ENCODE results near the gene CNPY3.

The CNPY3 gene

DNA sequence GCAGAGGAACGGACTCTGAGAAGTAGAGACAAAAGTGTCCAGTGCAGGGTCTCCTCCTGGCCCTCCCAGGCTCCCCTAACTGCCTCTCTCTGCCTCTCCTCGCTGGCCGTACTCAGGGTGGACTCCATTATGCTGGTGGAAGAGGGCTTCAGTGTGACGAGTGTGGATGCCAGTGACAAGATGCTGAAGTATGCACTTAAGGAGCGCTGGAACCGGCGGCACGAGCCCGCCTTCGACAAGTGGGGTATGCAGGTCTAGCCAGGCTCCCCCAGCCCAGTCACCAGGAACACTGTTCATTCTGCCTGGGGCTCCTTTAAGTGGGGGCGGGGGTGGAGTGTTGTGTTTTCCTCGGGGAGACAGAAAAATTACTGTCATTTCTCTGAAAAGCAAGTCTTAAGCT, 32.8 kb downstream of the CNPY3 start:
- no peak overlapping the region for H3K9ac ChIP-seq (ENCODE audit: low read length)
- peaks cover 11% of the 10 kb centered on the region for H3K4me1 ChIP-seq (ENCODE audit: control insufficient read depth, insufficient read depth, low read length)
- no peaks in the 10 kb centered on the region for H3K9me3 ChIP-seq (ENCODE audit: control insufficient read depth, low read length)
- H3K27me3 ChIP-seq (replicated peaks; ENCODE audit: control insufficient read depth, insufficient read depth, low read length), result no peaks in the 10 kb centered on the region
- no peak overlapping the region for H3K4me3 ChIP-seq (ENCODE audit: low read length)
- DNase-seq (ENCODE audit: low read depth), result no peak
- H3K36me3 ChIP-seq (ENCODE audit: control insufficient read depth, insufficient read depth, low read length, severe bottlenecking), result peaks cover 19% of the 10 kb centered on the region

DNA sequence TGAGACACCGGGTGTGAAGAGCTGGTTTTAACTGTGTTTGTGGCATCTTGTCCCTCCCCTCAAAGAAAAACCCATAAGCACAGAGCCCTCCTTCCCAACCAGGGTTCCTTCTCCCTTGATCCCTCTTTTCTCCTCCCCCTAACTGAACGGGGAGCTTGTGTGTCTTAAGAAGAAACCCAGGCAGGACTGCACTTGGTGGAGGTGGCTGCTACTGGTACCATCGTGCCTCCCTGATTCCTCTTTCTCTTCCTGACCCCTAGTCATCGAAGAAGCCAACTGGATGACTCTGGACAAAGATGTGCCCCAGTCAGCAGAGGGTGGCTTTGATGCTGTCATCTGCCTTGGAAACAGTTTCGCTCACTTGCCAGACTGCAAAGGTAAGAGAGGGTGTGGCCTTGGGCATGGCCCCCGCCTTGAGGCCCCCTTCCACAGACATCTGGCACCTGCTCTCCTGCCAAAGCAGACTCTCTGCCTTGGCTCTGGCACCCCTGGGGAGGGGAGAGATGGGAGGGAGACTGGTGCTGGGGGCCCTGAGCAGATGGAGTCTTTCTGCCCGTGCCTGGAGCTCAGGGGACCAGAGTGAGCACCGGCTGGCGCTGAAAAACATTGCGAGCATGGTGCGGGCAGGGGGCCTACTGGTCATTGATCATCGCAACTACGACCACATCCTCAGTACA, 33.4 kb downstream of the CNPY3 start:
- Histone ChIP-seq H3K4me3 (ENCODE audit: low read length) (no peak overlapping the region), H3K27me3 (replicated peaks; ENCODE audit: control insufficient read depth, insufficient read depth, low read length) (no peaks in the 10 kb centered on the region), H3K9me3 (ENCODE audit: control insufficient read depth, low read length) (no peaks in the 10 kb centered on the region), H3K4me1 (ENCODE audit: control insufficient read depth, insufficient read depth, low read length) (peaks cover 11% of the 10 kb centered on the region), H3K9ac (ENCODE audit: low read length) (no peak overlapping the region), H3K36me3 (ENCODE audit: control insufficient read depth, insufficient read depth, low read length, severe bottlenecking) (peaks cover 24% of the 10 kb centered on the region)
- no peak for DNase-seq (ENCODE audit: low read depth)

DNA sequence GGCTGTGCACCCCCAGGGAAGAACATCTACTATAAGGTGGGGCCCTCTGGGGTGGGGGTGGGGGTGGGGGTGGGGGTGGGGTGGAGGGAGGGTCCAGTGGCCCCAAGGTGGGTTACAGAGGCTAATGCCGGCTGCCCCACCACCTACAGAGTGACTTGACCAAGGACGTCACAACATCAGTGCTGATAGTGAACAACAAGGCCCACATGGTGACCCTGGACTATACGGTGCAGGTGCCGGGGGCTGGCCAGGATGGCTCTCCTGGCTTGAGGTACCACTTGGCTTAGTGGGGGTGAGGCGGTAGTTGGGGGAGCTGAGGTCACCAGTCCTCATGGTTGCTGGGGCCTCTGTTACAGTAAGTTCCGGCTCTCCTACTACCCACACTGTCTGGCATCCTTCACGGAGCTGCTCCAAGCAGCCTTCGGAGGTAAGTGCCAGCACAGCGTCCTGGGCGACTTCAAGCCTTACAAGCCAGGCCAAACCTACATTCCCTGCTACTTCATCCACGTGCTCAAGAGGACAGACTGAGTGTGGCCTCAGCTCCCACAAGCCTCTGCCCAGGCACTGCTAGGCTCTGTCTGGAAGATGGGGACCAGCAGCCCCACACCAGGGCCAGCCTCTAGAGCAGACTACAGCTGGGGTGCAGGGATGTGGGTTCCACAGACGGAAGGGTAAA, 34.0 kb downstream of the CNPY3 start:
- H3K4me3 ChIP-seq (ENCODE audit: low read length), result no peak overlapping the region
- H3K4me1 ChIP-seq (ENCODE audit: control insufficient read depth, insufficient read depth, low read length), result peaks cover 11% of the 10 kb centered on the region
- H3K9me3 ChIP-seq (ENCODE audit: control insufficient read depth, low read length), result no peaks in the 10 kb centered on the region
- no peak overlapping the region for H3K9ac ChIP-seq (ENCODE audit: low read length)
- no peaks in the 10 kb centered on the region for H3K27me3 ChIP-seq (replicated peaks; ENCODE audit: control insufficient read depth, insufficient read depth, low read length)
- DNase-seq (ENCODE audit: low read depth), result no peak
- peaks cover 24% of the 10 kb centered on the region for H3K36me3 ChIP-seq (ENCODE audit: control insufficient read depth, insufficient read depth, low read length, severe bottlenecking)

DNA sequence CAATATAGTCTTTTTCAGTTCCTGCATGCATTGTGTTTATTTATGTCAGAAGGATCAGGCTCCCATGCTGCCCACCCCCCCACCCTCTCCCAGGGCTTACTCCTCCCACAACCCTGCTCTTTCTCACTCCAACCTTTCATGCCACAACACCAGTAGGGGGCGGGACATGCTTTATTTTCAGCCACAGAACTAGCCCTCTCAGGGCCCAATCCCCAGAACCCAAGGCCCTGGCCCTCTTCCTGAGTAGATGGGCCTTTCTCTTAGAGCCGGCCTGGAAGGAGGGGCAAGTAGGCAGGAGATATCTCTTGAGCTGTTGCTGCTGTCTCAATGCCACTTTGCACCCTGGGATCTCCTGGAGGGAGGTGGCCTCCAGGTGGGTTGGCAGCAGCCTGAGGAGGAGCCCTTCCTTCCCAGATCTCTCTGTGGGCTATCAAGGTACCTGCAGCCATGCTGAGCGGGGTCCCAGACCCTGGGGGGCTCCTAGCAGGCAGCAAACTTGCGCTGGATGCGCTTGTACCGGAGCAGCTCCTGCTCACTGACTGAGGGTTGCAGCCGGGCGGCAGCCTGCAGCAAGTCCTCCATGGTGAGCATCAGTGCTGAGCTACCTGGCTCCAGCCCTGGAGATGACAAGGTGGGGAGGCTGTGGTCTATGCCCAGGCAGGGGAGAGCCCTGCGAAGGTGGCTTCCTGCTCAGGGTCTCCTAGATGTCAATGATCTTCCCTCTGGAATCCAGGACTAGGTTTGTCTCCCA, 34.8 kb downstream of the CNPY3 start:
- Histone ChIP-seq H3K9me3 (ENCODE audit: control insufficient read depth, low read length) (no peaks in the 10 kb centered on the region), H3K9ac (ENCODE audit: low read length) (no peak overlapping the region), H3K4me3 (ENCODE audit: low read length) (no peak overlapping the region), H3K27me3 (replicated peaks; ENCODE audit: control insufficient read depth, insufficient read depth, low read length) (no peaks in the 10 kb centered on the region), H3K4me1 (ENCODE audit: control insufficient read depth, insufficient read depth, low read length) (peaks cover 11% of the 10 kb centered on the region), H3K36me3 (ENCODE audit: control insufficient read depth, insufficient read depth, low read length, severe bottlenecking) (peaks cover 28% of the 10 kb centered on the region)
- DNase-seq (ENCODE audit: low read depth), result peak; percentile 32

DNA sequence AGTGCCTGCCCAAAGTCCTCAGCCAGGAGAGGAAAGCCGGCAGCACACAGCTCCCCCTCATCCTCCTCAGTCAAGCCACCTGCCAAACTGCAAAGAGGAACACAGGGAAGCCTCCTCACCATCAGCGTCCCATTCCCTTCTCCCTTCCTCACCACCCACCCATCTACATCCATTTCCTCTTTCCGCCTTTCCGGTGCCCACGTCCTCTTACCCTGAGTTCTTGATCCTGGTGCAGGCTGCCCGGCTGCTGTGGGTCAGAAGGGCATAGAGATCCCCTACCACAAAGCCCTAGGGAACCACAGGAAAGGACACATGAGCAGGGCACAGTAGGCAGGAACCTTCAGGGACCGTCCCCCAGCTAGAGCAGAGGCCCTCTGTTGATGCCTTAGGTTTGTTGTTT, 37.3 kb downstream of the CNPY3 start:
- no peak for DNase-seq (ENCODE audit: low read depth)
- no peaks in the 10 kb centered on the region for H3K9me3 ChIP-seq (ENCODE audit: control insufficient read depth, low read length)
- H3K9ac ChIP-seq (ENCODE audit: low read length), result no peak overlapping the region
- H3K36me3 ChIP-seq (ENCODE audit: control insufficient read depth, insufficient read depth, low read length, severe bottlenecking), result peaks cover 28% of the 10 kb centered on the region
- no peaks in the 10 kb centered on the region for H3K27me3 ChIP-seq (replicated peaks; ENCODE audit: control insufficient read depth, insufficient read depth, low read length)
- H3K4me1 ChIP-seq (ENCODE audit: control insufficient read depth, insufficient read depth, low read length), result peaks cover 11% of the 10 kb centered on the region
- no peak overlapping the region for H3K4me3 ChIP-seq (ENCODE audit: low read length)

DNA sequence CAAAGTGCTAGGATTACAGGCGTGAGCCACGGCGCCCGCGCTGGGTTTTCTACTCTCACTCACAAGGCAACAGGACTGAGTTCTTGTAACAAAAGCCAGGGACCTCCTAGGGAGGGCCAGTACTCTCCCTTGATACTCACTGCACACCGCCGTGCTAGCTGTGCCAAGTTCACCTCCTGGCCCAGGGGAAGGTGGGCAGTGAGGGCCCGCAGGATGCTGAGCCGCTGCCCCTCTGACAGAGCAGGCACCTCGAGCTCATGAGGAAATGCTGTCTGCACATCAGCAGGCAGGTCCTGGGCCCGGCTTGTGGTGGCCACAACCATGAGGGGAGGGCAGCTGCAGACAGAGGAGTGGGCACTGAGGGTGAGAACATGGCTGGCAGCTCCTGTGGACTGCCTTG, 37.9 kb downstream of the CNPY3 start:
- H3K36me3 ChIP-seq (ENCODE audit: control insufficient read depth, insufficient read depth, low read length, severe bottlenecking), result peaks cover 25% of the 10 kb centered on the region
- DNase-seq (ENCODE audit: low read depth), result no peak
- no peaks in the 10 kb centered on the region for H3K27me3 ChIP-seq (replicated peaks; ENCODE audit: control insufficient read depth, insufficient read depth, low read length)
- H3K4me1 ChIP-seq (ENCODE audit: control insufficient read depth, insufficient read depth, low read length), result peaks cover 12% of the 10 kb centered on the region
- H3K4me3 ChIP-seq (ENCODE audit: low read length), result no peak overlapping the region
- no peaks in the 10 kb centered on the region for H3K9me3 ChIP-seq (ENCODE audit: control insufficient read depth, low read length)
- no peak overlapping the region for H3K9ac ChIP-seq (ENCODE audit: low read length)

DNA sequence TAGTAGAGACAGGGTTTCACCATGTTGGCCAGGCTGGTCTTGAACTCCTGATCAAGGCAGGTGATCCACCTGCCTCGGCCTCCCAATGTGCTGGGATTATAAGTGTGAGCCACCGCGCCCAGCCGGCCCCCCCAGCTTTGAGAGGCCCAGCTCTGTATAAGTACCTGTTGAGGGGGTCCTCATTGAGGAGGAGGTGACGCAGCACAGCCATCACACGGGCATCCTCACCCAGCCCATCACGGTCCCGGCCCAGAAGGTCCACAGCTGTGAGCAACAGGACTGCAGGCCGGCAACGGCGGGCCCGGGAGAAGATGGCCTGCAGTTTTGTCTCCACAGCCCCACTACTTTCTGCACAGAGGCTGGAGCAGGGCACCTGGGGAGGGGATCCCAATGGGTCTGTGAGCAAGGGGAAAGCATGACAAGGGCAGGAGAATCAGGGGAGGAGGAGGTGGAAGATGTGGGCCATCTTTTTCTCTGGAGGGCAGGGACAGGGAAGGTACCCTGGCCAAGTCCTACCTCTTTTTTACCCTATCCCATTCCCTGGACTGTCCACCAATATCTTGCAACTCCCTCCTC, 38.9 kb downstream of the CNPY3 start:
- H3K9me3 ChIP-seq (ENCODE audit: control insufficient read depth, low read length), result no peaks in the 10 kb centered on the region
- no peak for DNase-seq (ENCODE audit: low read depth)
- peaks cover 25% of the 10 kb centered on the region for H3K36me3 ChIP-seq (ENCODE audit: control insufficient read depth, insufficient read depth, low read length, severe bottlenecking)
- no peak overlapping the region for H3K4me3 ChIP-seq (ENCODE audit: low read length)
- H3K4me1 ChIP-seq (ENCODE audit: control insufficient read depth, insufficient read depth, low read length), result peaks cover 12% of the 10 kb centered on the region
- H3K9ac ChIP-seq (ENCODE audit: low read length), result no peak overlapping the region
- no peaks in the 10 kb centered on the region for H3K27me3 ChIP-seq (replicated peaks; ENCODE audit: control insufficient read depth, insufficient read depth, low read length)

DNA sequence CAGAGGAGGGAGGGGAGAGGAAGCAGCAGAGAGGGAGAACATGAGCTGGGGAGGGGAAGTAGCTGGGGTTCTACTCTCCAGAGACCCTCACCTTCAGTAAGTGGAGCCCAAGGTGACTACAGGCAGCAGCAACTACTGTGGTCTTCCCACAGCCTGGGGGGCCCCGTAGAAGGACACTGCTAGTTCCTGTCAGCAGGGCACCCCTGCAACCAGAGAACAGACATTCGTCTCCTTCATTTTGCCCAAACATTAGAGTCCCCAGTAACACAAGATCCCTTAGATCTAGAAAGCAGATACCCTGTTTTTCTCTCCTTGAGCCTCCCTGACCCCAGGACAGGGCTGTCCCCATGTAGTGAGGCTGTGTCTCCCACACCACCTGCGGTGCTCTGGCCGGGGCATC, 39.5 kb downstream of the CNPY3 start:
- H3K4me3 ChIP-seq (ENCODE audit: low read length), result no peak overlapping the region
- peaks cover 12% of the 10 kb centered on the region for H3K4me1 ChIP-seq (ENCODE audit: control insufficient read depth, insufficient read depth, low read length)
- H3K36me3 ChIP-seq (ENCODE audit: control insufficient read depth, insufficient read depth, low read length, severe bottlenecking), result peaks cover 25% of the 10 kb centered on the region
- H3K9ac ChIP-seq (ENCODE audit: low read length), result no peak overlapping the region
- H3K9me3 ChIP-seq (ENCODE audit: control insufficient read depth, low read length), result no peaks in the 10 kb centered on the region
- no peak for DNase-seq (ENCODE audit: low read depth)
- H3K27me3 ChIP-seq (replicated peaks; ENCODE audit: control insufficient read depth, insufficient read depth, low read length), result no peaks in the 10 kb centered on the region

DNA sequence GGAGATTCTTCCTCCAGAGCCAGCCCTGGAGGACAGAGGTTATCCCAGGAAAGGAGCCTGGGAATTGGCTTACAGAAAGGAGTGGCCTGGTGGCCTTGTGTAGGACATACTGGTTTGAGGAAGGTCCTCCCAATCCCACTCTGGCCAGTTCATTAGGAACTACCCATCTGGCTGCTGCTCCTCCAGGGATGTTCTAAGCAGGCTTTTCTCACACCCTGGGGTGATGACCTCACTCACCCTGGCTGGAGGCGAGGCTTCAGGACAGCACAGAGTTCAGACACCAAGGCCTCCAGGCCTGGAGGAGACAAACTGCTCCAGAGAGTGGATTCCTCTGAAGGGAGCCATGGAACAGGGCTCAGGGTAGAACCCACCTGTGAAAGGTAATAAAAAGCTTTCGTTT, 40.2 kb downstream of the CNPY3 start:
- DNase-seq (ENCODE audit: low read depth), result no peak
- Histone ChIP-seq H3K4me3 (ENCODE audit: low read length) (no peak overlapping the region), H3K9ac (ENCODE audit: low read length) (no peak overlapping the region), H3K27me3 (replicated peaks; ENCODE audit: control insufficient read depth, insufficient read depth, low read length) (no peaks in the 10 kb centered on the region), H3K9me3 (ENCODE audit: control insufficient read depth, low read length) (no peaks in the 10 kb centered on the region), H3K36me3 (ENCODE audit: control insufficient read depth, insufficient read depth, low read length, severe bottlenecking) (peaks cover 22% of the 10 kb centered on the region), H3K4me1 (ENCODE audit: control insufficient read depth, insufficient read depth, low read length) (peaks cover 12% of the 10 kb centered on the region)

DNA sequence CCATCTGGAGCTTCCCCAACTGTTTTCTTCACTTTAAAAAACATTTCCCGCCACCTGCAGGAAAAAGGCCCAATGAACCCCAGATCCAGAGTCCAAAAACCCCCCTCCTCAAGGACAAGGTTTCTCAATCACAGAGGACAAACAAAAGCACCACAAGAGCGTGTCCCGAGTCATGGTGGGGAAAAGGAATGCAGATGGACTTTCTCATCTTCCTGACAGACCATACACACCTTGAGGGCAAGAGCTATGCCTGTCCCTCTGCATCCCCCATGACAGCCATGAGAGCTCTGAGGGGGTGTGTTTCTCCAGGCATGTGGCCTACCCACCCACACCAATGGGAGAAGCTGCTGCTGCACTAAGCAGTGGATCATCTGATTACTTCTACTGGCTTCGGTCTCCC, 40.7 kb downstream of the CNPY3 start:
- Histone ChIP-seq H3K9ac (ENCODE audit: low read length) (no peak overlapping the region), H3K27me3 (replicated peaks; ENCODE audit: control insufficient read depth, insufficient read depth, low read length) (no peaks in the 10 kb centered on the region), H3K36me3 (ENCODE audit: control insufficient read depth, insufficient read depth, low read length, severe bottlenecking) (peaks cover 17% of the 10 kb centered on the region), H3K4me3 (ENCODE audit: low read length) (no peak overlapping the region), H3K9me3 (ENCODE audit: control insufficient read depth, low read length) (no peaks in the 10 kb centered on the region), H3K4me1 (ENCODE audit: control insufficient read depth, insufficient read depth, low read length) (peaks cover 12% of the 10 kb centered on the region)
- DNase-seq (ENCODE audit: low read depth), result no peak

DNA sequence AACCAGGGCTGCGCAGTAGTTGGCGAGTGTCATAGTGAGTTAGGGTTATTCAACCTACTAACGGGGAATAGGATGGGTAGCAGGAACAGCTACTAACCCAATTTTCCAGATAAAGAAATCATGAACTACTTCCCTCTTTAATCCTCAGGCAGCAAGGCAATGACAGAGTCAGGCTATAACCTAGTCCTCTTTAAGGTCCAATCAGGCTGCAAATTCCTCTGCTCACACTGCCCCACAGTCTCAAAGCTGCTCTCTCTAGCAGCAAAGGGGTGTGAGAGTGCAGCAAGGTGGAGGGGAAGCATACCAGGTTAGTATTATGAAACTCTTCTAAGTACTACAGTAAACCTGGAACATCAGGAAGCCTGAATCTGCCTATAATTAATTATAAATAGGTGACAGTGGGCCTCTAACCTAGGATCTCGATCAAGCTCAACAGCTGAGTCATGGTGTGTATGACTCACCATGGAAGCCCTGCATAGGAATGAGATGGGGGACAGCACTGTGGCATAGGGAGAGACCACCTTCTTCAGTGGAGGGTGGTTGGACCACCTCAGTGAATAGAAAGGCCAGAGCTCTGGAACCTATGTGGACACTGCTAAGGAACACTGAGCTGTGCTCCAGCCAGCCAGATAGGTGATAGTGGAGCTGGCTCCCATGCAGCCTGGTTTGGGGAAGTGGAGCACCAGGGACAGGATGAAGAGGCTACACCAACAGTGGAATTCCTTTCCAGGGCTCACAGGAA, 41.8 kb downstream of the CNPY3 start:
- H3K27me3 ChIP-seq (replicated peaks; ENCODE audit: control insufficient read depth, insufficient read depth, low read length), result no peaks in the 10 kb centered on the region
- peak; percentile 36 for DNase-seq (ENCODE audit: low read depth)
- H3K9me3 ChIP-seq (ENCODE audit: control insufficient read depth, low read length), result no peaks in the 10 kb centered on the region
- peaks cover 12% of the 10 kb centered on the region for H3K4me1 ChIP-seq (ENCODE audit: control insufficient read depth, insufficient read depth, low read length)
- H3K36me3 ChIP-seq (ENCODE audit: control insufficient read depth, insufficient read depth, low read length, severe bottlenecking), result peaks cover 15% of the 10 kb centered on the region
- H3K4me3 ChIP-seq (ENCODE audit: low read length), result no peak overlapping the region
- H3K9ac ChIP-seq (ENCODE audit: low read length), result no peak overlapping the region

All from adipocyte (in vitro differentiated cells).